Measurements from ENCODE around the gene SPG7.

DNA sequence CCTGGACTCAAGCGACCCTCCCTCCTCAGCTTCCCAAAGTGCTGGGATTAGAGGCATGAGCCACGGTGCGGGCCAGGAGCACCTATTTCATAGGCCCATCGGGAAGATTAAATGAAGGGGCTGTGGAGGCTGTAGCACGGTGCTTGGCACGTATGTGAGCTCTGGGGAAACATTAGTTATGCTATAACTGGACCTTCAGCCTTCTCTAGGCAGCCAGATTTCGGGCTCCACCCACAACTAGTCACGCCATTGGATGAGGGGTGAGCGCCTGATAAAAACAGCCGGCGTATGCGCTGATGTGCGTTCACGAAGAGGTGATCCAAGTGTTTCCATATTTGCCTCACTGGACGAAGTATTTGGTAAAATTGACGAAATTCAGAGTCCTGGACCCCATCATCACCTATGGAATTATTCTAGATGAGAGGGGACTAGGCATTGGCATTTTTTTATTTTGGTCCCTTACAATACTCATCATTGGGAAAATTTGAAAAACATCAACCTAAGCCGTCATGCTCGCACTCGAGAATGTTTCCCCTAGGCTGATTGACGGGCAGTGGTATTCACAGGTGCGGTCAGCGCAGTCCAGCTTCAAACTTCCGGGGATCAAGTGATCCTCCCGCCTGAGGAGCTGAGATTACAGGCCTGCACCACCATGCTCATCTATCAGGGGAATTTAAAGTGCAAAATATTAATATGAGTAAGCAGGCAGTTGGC, 16.1 kb upstream of the SPG7 start:
- TF ChIP-seq, protein P1, sequence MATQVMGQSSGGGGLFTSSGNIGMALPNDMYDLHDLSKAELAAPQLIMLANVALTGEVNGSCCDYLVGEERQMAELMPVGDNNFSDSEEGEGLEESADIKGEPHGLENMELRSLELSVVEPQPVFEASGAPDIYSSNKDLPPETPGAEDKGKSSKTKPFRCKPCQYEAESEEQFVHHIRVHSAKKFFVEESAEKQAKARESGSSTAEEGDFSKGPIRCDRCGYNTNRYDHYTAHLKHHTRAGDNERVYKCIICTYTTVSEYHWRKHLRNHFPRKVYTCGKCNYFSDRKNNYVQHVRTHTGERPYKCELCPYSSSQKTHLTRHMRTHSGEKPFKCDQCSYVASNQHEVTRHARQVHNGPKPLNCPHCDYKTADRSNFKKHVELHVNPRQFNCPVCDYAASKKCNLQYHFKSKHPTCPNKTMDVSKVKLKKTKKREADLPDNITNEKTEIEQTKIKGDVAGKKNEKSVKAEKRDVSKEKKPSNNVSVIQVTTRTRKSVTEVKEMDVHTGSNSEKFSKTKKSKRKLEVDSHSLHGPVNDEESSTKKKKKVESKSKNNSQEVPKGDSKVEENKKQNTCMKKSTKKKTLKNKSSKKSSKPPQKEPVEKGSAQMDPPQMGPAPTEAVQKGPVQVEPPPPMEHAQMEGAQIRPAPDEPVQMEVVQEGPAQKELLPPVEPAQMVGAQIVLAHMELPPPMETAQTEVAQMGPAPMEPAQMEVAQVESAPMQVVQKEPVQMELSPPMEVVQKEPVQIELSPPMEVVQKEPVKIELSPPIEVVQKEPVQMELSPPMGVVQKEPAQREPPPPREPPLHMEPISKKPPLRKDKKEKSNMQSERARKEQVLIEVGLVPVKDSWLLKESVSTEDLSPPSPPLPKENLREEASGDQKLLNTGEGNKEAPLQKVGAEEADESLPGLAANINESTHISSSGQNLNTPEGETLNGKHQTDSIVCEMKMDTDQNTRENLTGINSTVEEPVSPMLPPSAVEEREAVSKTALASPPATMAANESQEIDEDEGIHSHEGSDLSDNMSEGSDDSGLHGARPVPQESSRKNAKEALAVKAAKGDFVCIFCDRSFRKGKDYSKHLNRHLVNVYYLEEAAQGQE (IDR thresholded peaks at IDR 0.05; ENCODE audit: borderline replicate concordance) = no peak
- TF ChIP-seq, protein P2, sequence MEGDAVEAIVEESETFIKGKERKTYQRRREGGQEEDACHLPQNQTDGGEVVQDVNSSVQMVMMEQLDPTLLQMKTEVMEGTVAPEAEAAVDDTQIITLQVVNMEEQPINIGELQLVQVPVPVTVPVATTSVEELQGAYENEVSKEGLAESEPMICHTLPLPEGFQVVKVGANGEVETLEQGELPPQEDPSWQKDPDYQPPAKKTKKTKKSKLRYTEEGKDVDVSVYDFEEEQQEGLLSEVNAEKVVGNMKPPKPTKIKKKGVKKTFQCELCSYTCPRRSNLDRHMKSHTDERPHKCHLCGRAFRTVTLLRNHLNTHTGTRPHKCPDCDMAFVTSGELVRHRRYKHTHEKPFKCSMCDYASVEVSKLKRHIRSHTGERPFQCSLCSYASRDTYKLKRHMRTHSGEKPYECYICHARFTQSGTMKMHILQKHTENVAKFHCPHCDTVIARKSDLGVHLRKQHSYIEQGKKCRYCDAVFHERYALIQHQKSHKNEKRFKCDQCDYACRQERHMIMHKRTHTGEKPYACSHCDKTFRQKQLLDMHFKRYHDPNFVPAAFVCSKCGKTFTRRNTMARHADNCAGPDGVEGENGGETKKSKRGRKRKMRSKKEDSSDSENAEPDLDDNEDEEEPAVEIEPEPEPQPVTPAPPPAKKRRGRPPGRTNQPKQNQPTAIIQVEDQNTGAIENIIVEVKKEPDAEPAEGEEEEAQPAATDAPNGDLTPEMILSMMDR (IDR thresholded peaks at IDR 0.05; ENCODE audit: poor library complexity, severe bottlenecking) = no peak
- TF ChIP-seq EP300 (conservative IDR thresholded peaks at IDR 0.05; ENCODE audit: poor library complexity, severe bottlenecking) = no peak
- TF ChIP-seq POLR2AphosphoS5 (IDR thresholded peaks at IDR 0.05) = no peak
- TF ChIP-seq EZH2 (IDR thresholded peaks at IDR 0.05; ENCODE audit: borderline replicate concordance, insufficient read depth, low read length, poor library complexity, severe bottlenecking) = no peak
- TF ChIP-seq RAD21 (conservative IDR thresholded peaks at IDR 0.05) = no peak
- no peak for TF ChIP-seq MXI1 (conservative IDR thresholded peaks at IDR 0.05; ENCODE audit: poor library complexity, severe bottlenecking)
- TF ChIP-seq SMC3 (conservative IDR thresholded peaks at IDR 0.05; ENCODE audit: poor library complexity) = no peak

All from neural cell (in vitro differentiated cells).